GM19395 (cell line): ENCODE data around the gene KCNQ2.
"Not testable (repeated sequence)": the region's sequence is repeated elsewhere in the genome, so short reads cannot be mapped to it uniquely, and the experiment has no call there.

ENCODE experiments used
- ATAC-seq: cut with Tn5 transposase; IDR thresholded peaks from one replicate; pipeline ENCODE4 v1.9.1; 2021; ENCODE audit warnings: mild to moderate bottlenecking, moderate library complexity; ENCODE audit not compliant: unreplicated experiment

Gene KCNQ2

GRCh38 chr20:63491078-63491477 is 18.6 kb upstream of the KCNQ2 start:
- no peak for ATAC-seq

DNA sequence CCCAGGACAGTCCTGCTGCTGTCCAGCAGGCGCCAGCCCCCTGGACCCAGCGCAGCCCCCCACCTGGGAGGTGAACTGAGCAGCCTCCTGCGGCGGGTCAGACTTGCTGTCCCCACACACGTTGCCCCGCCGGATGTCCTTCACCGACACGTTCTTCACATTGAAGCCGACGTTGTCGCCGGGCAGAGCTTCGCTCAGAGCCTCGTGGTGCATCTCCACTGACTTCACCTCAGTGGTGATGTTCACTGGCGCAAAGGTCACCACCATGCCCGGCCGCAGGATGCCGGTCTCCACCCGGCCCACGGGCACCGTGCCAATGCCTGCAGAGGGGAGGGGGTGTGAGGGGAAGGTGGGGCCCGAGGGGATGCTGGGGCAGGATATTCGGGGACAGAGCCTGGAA is 18.0 kb upstream of the KCNQ2 start:
- no peak for ATAC-seq

- no peak for ATAC-seq
Measured at GRCh38 chr20:63488315-63489251, 16.1 kb upstream of the KCNQ2 start.

- ATAC-seq: no peak
Measured at GRCh38 chr20:63487781-63488241, 15.4 kb upstream of the KCNQ2 start.

GRCh38 chr20:63487116-63487764 is 14.8 kb upstream of the KCNQ2 start:
- no peak for ATAC-seq

- ATAC-seq: no peak
Measured at GRCh38 chr20:63486300-63486855, 13.9 kb upstream of the KCNQ2 start.

DNA sequence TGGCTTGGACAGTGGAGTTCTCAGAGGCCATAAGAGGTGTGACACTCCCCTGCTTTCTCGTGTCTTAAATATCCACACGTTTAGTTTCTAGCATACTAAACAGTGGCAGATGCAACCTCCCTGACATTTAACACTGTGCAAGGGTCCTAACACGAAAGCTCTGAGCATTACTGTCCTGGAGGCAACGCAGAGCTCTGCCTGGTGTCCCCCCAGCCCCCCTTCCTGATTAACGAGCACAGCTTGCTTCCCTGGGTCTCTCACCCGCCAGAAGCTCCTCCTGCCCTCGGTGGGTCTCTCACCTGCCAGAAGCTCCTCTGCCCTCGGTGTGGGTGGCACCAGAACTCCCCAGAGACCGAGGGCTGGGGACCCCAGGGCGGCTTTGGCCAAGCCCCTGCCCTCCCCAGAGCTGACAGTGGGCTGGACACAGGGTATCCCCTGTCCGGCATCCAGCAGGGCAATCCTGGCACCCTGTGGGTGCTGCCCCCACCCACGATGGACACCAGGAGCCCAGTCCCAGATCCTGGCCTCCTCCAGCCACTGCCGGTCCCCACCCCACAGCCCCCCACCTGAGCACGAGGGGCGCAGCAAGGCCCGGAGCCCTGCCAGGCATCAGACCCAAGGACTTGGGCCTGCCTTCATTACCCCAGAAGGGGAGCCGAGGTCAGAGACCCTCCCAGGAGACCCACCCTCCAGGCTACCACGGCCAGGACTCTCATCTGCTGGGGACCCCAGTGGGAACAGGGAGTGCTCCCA is 12.4 kb upstream of the KCNQ2 start:
- no peak for ATAC-seq

DNA sequence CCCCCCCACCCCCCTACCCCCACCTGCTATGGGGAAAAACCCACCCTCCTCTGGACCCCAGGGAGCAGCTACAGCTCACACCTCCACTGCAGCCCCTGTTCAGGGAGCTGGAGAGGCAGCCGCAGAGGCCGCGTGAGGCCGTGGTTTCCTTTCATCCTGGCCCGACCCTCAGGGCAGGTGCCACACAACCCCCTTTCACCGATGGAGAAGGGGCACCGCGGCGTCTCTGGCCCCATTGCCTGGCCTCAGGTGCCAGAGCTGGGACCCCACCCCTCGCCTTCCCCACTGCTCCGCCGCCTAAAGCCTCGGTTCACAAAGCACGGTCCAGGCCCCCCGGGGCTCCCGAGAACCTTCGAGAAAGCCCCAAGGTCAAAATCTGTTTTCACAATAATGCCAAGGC is 11.8 kb upstream of the KCNQ2 start:
- no peak for ATAC-seq

- no peak for ATAC-seq
Measured at GRCh38 chr20:63483834-63484233, 11.4 kb upstream of the KCNQ2 start.

- ATAC-seq: no peak
Measured at GRCh38 chr20:63482021-63482587, 9.6 kb upstream of the KCNQ2 start.

DNA sequence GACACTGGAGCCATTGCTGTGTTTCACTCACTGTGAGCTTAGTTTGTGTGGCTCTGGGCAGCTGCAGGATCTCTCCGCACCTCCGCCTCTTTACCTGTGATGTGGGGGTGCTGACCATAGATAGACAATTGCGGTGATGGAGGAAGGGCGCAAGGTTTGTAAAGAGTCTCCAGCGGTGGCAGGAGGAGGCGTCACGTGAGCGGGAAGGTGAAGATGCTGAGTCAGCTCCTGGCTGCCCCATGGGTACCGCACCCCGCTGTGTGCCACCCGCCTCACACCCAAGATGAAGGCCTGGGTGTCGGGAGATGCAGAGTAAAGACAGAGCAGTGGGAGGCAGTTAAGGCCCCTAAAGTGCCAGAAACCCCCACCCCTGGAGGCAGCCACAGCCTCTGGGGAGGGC is 9.0 kb upstream of the KCNQ2 start:
- ATAC-seq: no peak

DNA sequence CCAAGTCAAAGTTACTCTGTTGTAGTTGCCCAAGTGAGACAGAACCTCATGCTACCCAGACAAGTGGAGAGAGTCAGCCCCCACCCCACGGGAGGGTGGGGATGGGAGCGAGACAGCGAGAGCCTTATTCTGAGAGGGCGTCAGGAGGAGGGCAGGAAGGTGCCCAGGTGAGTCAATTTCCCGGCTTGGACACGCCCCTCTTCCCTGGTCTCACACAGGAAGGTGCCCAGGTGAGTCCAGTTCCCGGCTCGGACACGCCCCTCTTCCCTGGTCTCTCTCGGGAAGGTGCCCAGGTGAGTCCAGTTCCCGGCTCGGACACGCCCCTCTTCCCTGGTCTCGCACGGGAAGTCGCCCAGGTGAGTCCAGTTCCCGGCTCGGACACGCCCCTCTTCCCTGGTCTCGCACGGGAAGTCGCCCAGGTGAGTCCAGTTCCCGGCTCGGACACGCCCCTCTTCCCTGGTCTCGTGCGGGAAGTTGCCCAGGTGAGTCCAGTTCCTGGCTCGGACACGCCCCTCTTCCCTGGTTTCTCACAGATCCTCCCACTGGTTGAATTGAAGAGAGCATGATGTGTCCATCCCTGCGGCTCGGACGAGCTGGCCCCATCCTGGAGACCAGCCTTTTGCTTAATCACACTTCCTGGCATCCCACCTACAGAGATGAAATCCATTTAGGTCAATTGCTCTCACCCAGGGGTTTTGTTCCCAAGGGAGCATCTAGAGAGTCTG is 7.4 kb upstream of the KCNQ2 start:
- ATAC-seq: not testable (repeated sequence)

DNA sequence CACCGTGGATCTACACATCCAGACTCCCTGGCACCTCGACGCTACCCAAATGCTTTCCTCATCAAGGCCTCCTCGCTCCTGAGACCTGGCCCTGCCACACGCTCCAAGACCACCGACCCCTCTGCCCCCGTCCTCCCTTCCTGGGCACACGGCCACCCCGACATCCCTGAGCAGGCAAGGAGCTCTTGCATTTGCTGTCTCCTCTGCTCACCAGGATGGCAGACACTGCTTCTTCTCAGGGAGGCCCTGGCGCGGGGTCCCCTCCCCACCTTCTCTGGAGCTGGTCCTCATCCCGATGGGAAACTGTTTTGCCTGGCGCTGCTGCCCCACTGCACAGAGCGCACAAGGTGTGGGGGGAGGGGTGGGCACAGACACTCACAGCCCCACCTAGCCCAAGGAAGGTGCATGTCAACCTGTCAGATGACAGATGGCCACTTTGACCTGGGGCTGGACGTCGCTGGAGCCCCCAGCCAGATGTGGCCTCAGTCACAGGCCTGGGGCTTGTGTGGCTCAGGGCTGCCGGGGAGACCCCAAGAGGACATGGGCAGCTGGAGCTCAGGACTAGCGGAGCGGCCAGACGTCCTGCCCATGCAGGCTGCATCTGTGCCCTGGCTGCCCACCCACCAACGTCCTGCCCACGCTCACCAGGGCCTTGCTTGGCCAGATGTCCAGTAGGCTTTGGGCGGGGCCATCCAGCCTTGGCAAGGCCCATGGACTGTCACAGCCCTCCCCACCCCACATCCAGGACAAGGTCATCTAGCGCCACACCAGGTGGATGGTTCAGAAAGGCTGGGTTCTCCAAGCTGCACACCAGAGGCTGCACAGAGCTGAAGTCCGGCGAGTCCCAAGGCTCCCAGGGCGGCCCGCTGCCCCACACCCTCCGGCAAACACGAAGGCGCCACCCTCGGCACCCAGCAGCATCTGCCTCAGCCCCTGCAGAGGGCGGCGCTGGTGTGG is 6.2 kb upstream of the KCNQ2 start:
- ATAC-seq: no peak

DNA sequence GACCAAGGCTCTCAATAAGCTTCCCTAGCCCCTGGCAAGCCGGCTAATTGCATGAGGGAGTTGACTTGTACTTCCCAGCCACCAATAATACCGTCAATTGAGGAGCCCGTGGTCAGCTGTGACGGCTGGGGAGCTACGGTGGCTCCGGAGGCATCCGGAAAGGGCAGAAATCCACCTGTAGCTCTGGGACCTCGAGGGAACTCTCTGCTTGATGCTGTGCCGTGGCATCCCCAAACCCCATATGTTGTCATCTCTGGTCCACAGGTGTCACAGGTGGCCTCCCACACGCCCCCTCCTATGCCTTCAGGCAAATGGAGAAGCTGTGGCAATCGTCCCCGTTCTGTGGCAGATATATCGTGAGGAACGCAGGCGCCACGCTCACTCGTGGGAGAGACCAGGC is 5.5 kb upstream of the KCNQ2 start:
- ATAC-seq: no peak

- no peak for ATAC-seq
Measured at GRCh38 chr20:63477061-63477616, 4.7 kb upstream of the KCNQ2 start.

DNA sequence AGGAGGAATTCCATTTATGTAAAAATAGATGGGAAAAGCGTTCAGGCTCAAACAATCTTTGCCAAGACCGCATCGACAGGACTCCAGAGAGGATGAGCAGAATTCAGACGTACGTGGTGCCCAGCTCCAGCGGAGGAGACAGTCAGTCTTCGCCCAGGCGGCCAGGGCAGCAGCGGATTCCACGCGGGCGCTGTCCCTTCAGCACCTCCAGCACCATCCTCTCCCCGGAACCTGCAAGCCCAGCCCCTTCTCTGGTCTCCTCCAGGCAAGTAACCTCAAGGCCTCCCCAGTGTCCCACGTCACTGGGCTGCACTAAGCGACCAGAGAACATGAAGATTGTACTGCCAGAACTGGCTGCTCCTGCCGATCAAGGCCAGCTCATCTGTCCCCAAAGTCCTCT is 2.8 kb upstream of the KCNQ2 start:
- no peak for ATAC-seq

DNA sequence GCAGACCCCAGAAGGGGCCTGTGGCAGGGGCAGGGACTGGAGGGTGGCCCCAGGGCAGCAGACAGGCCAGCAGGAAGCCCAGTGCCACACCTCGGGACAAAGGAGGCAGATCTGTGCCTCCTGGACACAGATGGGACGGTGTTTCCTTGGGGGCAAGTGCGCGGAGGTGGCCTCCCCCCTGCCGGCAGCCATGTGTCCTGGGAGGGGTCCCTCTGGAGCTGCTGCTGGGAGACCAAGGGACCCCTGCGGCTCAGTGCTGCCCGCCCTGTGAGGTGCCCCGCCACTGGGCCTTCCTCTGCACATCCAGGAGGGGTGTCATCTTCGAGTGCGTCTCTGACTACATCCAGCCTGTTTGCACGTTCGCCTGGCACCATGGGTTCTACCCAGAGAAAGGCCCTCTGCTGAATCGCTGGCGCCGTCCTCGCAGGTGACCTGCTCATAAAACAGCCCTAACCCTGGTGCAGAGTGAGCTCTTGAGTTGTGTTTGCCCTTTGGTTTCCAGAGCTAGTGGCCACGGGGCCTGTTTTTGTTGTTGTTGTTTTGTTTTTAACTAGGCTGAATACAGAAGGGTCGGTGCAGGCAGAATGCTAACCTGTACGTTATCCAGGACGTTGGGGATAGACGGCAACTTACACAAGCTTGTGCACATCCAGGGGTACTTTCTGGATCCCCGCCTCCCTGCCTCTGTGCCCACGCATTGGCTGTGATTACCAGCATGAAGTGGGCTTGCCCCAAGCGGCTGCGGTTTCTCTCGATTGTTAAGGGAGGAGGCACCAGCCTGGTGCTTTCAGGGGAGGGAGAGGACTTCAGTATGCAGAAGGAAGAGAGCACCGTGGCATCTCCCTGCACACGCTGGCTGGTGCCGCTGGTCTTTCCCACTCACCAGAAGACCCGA is 1.3 kb upstream of the KCNQ2 start:
- no peak for ATAC-seq
